NB4 (cell line): ENCODE measurements around the gene FOXP1.

Experiments used
- DNase-seq: peaks from one replicate; pipeline ENCODE4 v3.0.0; 2010; ENCODE audit warnings: low read depth
- H3K4me3 ChIP-seq: one replicate; pipeline ENCODE4 v1.5.1; 2011; ENCODE audit warnings: mild to moderate bottlenecking, low read depth, low read length, moderate library complexity
- CTCF ChIP-seq: IDR thresholded peaks from one replicate; pipeline ENCODE4 v1.5.1; 2012; ENCODE audit warnings: low read depth, low read length
- MAX ChIP-seq: IDR thresholded peaks from 2 replicates; pipeline ENCODE4 v1.6.1; 2011; ENCODE audit warnings: low read depth, low read length
- MYC ChIP-seq: IDR thresholded peaks from 2 replicates; pipeline ENCODE4 v1.6.1; 2011; ENCODE audit warnings: low read depth, low read length
- POLR2A ChIP-seq: IDR thresholded peaks from 2 replicates; pipeline ENCODE4 v1.6.1; 2011; ENCODE audit warnings: mild to moderate bottlenecking; ENCODE audit not compliant: insufficient read length; ENCODE audit errors: extremely low read depth

The FOXP1 gene

DNA sequence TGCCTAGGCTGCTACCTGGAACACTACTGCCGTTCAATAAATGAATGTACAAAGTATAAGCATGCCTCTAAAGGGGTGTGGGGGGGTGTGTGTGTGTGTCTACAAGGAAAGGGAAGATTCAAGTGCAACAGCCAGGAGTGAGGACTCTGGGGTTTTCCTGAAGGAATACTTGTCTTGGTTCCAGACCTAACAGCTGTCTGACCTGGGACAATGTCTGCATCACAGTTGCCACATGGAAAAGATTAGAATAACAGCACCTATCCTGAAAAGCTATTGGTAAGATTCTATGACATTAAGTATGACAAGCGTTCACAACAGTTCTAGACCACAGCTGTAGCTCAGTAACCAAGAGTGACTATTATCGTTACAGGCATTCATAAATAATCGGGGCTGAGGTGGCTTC is 345.2 kb downstream of the FOXP1 start:
- no peak for DNase-seq
- no peak overlapping the region for H3K4me3 ChIP-seq
- no peak for TF ChIP-seq POLR2A
- no peak for TF ChIP-seq CTCF
- TF ChIP-seq MYC: no peak
- TF ChIP-seq MAX: no peak

GRCh38 chr3:71237672-71238071 is 345.9 kb downstream of the FOXP1 start:
- no peak for DNase-seq
- H3K4me3 ChIP-seq: no peak overlapping the region
- no peak for TF ChIP-seq CTCF
- TF ChIP-seq MAX: no peak
- no peak for TF ChIP-seq POLR2A
- TF ChIP-seq MYC: no peak

DNA sequence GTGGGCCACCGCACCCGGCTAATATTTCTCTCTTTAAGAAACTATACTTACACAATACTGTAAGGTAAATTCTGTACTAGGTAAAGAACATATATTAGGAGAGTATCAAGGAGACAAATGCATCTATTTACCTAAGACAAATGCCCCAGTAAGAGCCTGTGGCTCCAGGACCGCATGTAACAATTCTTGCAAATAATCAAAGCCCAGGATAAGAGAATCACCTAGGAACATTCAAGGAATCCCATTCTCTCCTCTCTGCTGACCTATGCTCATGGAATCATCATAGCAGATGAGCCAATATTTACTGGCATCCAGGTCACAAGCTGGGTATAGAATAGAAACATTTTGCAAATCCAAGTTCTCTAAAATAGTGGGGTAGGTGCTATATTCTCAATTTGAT is 347.7 kb downstream of the FOXP1 start:
- DNase-seq: no peak
- no peak overlapping the region for H3K4me3 ChIP-seq
- no peak for TF ChIP-seq POLR2A
- no peak for TF ChIP-seq MYC
- TF ChIP-seq MAX: no peak
- TF ChIP-seq CTCF: no peak

DNA sequence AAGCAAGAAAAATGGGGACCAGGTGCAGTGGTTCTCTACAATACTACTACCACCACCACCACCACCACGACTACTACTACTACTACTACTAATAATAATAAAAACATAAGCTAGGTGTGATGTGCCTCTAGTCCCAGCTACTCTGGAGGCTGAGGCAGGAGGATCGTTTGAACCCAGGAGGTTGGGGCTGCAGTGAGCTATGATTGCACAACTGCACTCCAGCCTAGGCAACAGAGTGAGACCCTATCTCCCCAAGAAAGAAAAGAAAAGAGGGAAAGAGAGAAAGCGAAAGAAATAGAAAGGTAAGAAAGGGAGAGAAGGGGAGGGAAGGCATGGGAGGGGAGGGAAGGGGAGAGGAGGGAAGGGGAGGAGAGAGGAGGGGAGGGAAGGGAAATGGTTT is 350.6 kb downstream of the FOXP1 start:
- no peak overlapping the region for H3K4me3 ChIP-seq
- no peak for DNase-seq
- TF ChIP-seq POLR2A (no peak), CTCF (no peak), MYC (no peak), MAX (no peak)

GRCh38 chr3:71232175-71232679 is 351.3 kb downstream of the FOXP1 start:
- TF ChIP-seq MAX: no peak
- TF ChIP-seq CTCF: no peak
- TF ChIP-seq MYC: no peak
- TF ChIP-seq POLR2A: no peak
- DNase-seq: no peak

More at GRCh38 chr3:71232175-71232679, 351.3 kb downstream of the FOXP1 start:
- H3K4me3 ChIP-seq: no peak overlapping the region
